Inflammatory macrophage (primary cell): ENCODE results near the gene TMED6.

ENCODE experiments used
- DNase-seq, 2 donors: peaks; one replicate each; pipeline ENCODE4 v3.0.0-alpha.2; 2020 to 2022
- total RNA-seq, 18 experiments: gene quantifications; one replicate each; lab custom pipeline; 2026; ENCODE audit warnings: mixed read lengths in 6 of 18, inconsistent platforms in 2 of 18; lab: John Stamatoyannopoulos, UW

TMED6 gene
- 0 to 0.30 (median 0.08) reads per million in 18 experiments for total RNA-seq

GRCh38 chr16:69351309-69352027 lies at the start of gene TMED6:
Gene TMED6, minus strand, starts transcription at chr16:69351786. Its CDS starts 33 bp downstream, at chr16:69351753.
- no peak for DNase-seq

GRCh38 chr16:69399361-69399760 lies 47.8 kb upstream of the TMED6 start:
- DNase-seq, result no peak

GRCh38 chr16:69397821-69398521 lies 46.4 kb upstream of the TMED6 start:
- DNase-seq, result peak in 1 of 2 donors; percentile 22

- DNase-seq, result peak; percentile 90 to 95
Observed at GRCh38 chr16:69396187-69397061, 44.8 kb upstream of the TMED6 start.

- DNase-seq, result no peak
Observed at GRCh38 chr16:69395859-69396186, 44.2 kb upstream of the TMED6 start.

- no peak for DNase-seq
Observed at GRCh38 chr16:69393898-69394849, 42.6 kb upstream of the TMED6 start.

GRCh38 chr16:69386596-69386995 lies 35.0 kb upstream of the TMED6 start:
- DNase-seq, result no peak

GRCh38 chr16:69384974-69385373 lies 33.4 kb upstream of the TMED6 start:
- no peak for DNase-seq

- no peak for DNase-seq
Observed at GRCh38 chr16:69382421-69382820, 30.8 kb upstream of the TMED6 start.

- no peak for DNase-seq
Observed at GRCh38 chr16:69381231-69381630, 29.6 kb upstream of the TMED6 start.

GRCh38 chr16:69378760-69379159 lies 27.2 kb upstream of the TMED6 start:
- no peak for DNase-seq

- DNase-seq, result no peak
Observed at GRCh38 chr16:69378036-69378435, 26.4 kb upstream of the TMED6 start.

GRCh38 chr16:69376393-69377059 lies 24.9 kb upstream of the TMED6 start:
- no peak for DNase-seq

GRCh38 chr16:69373019-69373418 lies 21.4 kb upstream of the TMED6 start:
- no peak for DNase-seq

GRCh38 chr16:69371564-69371963 lies 20.0 kb upstream of the TMED6 start:
- DNase-seq, result no peak

GRCh38 chr16:69368866-69369265 lies 17.3 kb upstream of the TMED6 start:
- DNase-seq, result no peak

- DNase-seq, result no peak
Observed at GRCh38 chr16:69367980-69368379, 16.4 kb upstream of the TMED6 start.

- DNase-seq, result no peak
Observed at GRCh38 chr16:69366431-69366830, 14.8 kb upstream of the TMED6 start.

- no peak for DNase-seq
Observed at GRCh38 chr16:69365901-69366300, 14.3 kb upstream of the TMED6 start.

- DNase-seq, result no peak
Observed at GRCh38 chr16:69364088-69364487, 12.5 kb upstream of the TMED6 start.

- no peak for DNase-seq
Observed at GRCh38 chr16:69363281-69363717, 11.7 kb upstream of the TMED6 start.
